ENCODE data around the gene NEURL1. TPM values are rescaled to one million over a fixed set of nuclear protein-coding genes. Genes with fewer than 3 reads are reported as not detected.
A peak's percentile ranks its signal among the peaks of the same experiment; 100 is the strongest.

The NEURL1 gene
- total RNA-seq, 1 donor from 2014 or later, result 0.05 TPM

DNA sequence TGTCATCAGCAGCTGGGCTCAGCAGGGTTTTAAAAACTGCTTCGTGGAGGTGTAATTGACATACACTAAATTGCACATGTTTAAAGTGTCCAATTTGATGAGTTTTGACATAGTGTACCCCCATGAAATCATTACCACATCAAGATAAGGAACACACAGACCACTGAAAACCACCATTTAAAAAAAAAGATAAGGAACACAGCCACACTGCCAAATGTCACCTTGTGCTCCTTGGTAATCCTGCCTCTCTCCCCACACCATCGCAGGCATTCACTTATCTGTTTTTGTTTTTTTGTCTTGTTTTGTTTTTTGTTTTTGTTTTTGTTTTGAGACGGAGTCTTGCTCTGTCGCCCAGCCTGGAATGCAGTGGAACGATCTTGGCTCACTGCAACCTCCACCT lies 75.0 kb downstream of the NEURL1 start:
- no peak for DNase-seq (ENCODE audit: missing footprints)
- intact Hi-C loops (cut with DNase I), result no loop called here
- no peak for ATAC-seq

DNA sequence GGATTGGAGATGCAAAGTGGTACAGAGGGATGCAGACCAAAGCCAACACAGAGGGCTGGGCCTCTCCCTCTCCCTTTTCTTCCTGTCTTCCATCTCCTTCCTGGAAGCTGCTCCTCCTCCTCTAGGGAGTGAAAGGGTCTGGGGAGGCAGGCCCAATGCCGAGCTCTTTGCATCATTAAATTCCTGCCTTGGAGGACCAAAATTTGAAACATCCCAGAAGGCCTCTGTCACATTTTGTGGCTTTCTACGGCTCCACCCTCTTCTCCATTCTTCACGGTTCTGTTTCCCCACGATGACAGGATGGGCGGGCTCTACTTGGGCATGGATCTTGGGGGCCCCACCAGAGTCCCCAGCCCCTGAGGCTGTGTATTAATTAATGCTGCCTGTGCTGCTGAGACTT lies 76.4 kb downstream of the NEURL1 start:
- intact Hi-C loops (cut with DNase I), result no loop called here
- no peak for ATAC-seq
- no peak for DNase-seq (ENCODE audit: missing footprints)

DNA sequence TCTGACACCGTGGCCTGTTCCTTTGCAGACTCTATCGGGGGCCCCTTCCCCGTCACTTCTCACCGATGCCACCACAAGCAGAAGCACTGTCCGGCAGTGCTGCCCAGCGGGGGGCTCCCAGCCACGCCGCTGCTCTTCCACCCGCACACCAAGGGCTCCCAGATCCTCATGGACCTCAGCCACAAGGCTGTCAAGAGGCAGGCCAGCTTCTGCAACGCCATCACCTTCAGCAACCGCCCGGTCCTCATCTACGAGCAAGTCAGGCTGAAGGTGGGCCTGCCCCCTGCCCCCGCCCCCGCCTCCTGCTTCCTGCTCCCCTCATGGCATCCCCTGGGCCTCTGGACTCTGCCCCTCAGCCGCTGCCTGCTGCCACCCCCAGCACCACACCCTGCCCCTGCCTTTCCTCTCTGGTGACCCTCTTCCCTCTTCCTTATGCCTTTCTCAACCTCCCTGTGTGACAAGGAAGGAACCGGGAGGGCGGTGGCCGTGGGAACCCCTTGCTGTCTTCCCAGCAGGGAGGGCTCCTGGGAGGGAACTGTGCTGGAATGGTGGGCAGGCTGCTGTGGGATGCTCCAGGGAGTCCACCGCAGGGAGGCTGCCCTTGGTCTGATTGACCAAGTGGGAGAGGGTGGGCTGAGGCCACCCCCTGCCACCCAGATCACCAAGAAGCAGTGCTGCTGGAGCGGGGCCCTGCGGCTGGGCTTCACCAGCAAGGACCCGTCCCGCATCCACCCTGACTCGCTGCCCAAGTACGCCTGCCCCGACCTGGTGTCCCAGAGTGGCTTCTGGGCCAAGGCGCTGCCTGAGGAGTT lies 77.5 kb downstream of the NEURL1 start:
- DNase-seq (ENCODE audit: missing footprints) (no peak), ATAC-seq (no peak)

DNA sequence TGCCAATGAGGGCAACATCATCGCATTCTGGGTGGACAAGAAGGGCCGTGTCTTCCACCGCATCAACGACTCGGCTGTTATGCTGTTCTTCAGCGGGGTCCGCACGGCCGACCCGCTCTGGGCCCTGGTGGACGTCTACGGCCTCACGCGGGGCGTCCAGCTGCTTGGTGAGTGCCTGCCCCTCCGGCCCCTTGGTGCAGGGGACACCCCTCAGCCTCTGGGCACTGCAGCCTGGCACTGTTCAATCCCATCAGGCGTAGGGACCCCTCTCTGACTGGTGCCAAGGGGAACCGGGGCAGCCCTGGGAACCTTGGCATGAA lies 78.1 kb downstream of the NEURL1 start:
- intact Hi-C loops (cut with DNase I), result no loop called here
- no peak for ATAC-seq
- DNase-seq (ENCODE audit: missing footprints), result no peak

More for the DNA sequence above, 77.5 kb downstream of the NEURL1 start:
- intact Hi-C loops (cut with DNase I), result no loop called here

DNA sequence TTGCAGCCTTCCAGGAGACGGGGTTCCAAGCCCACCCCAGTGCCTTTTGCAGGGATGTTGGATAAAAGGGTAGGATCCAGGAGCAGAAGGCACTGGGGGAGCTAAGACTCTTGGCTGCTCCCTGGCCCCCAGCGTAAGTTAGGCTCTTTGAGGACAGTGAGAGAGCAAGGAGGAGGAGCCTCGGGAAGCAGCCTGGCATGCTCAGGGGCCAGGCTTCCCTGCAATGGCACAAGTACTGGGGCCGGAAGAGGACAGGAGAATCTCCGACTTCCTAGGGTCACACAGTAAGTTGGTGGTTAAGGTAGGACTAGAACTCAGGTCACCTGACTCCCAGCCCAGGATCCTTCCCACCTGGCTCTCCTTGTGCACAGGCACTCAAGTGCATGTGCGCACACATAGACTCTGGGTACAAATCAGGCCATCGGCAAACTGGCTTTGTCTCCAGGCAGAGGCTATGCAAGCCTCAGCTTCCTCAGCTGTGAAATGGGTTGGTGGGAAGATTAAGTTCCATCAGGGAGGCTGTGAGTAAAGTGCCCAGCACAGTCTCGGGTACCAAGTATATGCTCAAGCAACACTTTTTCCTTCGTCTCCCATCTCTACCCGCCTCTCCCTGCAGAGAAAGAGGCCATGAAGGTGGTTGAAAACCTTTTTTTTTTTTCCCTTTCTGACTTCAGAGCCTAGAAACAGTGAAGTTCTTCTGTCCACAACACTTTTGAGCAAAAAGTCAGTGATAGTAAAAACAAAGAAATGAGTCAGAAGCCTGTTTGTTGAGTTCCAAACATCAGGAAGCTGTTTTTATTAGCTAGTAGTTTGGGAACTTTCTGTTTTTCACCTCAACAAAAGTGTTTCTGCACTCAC lies 79.1 kb downstream of the NEURL1 start:
- DNase-seq (ENCODE audit: missing footprints), result no peak
- no peak for ATAC-seq
- intact Hi-C loops (cut with DNase I), result no loop called here

DNA sequence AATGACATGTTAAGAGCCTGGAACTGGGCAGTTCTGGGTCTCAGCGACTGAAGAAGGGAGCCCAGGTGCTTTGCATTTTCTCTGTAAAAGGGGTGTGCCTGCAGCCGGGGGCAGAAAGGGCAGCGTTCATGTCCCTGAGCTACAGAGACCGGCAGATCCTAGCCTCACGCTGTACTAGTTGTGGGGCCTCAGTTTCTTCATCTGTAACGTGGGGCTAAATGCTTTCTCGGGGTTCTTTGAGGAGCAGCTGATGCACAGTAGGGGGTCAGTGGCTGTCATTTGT lies 79.6 kb downstream of the NEURL1 start:
- no peak for DNase-seq (ENCODE audit: missing footprints)
- ATAC-seq, result no peak
- intact Hi-C loops (cut with DNase I), result no loop called here

DNA sequence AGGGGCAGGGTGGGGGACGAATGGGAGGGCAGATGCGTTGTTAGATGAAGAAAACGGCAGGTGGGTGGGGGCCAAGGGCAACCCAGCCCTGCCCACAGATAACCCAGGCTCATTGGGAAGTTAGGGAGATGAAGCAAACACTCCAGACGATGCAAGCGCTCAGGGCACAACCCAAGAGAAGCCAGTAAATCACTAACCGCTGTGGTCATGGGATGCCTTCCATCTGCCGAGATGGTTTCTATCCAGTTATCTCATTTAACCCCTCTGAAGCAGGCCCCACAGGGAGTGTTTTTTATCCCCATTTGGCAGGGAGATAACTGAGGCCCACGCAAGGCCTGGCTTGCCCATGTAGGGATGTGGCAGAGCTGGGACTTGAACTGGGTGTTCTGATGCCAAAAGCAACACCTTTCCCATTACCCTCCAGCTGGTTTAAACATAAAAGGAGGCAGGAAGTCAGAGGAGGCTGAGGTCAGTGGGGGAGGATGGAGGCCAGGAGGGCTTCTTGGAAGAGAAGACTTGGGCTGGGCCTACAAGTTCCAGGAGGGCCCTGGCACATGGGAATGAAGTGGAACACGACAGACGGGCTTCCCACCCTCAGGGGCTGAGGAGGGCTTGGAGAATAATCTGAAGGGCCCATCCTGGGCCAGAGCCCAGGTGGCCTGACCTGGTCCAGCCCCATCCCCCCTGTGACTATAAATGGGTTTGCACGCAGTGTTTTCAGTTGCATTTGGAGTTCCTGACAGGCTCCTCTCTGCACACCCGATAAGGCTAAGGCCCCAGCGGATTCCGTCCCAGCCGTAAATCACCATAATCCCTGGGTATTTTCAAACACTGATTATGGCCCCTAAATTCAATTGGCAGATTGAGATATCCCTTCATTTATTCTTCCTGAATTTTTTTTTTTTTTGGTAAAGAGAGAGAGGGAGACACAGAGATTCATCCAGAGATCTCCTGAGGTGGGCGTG lies 80.9 kb downstream of the NEURL1 start:
- ATAC-seq (no peak), DNase-seq (ENCODE audit: missing footprints) (no peak)
- intact Hi-C loops (cut with DNase I), result no loop called here

DNA sequence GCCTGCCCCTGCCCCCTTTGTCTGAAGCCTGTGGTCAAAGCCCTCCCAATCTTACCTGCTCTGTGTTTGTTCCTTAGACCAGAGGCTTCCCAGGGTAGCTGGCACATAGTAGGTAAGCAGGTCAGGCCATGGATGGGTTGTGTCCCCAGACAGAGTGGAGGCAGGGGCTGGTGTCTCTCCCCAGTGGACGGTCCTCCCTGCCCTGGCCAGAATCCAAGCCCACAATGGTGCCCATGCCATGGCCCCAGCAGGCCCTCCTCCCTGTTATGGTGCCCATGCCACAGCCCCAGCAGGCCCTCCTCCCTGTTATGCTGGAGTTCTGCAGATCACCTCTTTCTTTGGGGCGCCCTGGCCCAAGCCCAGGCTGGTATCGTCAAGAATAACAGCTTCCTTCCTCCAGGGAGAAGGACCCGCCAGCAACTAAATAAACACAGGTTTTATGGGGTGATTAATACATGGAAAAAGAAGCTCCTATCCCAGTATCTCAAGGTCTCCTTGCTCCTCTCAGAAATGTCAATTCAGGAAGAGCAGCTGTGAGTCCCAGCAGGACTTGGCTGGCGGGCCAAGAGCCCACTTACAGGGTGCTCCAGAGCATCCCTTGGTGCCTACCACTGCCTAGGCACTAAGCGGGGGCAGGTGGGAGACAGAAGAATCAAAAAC lies 82.0 kb downstream of the NEURL1 start:
- ATAC-seq (no peak), DNase-seq (ENCODE audit: missing footprints) (no peak)
- intact Hi-C loops (cut with DNase I), result no loop called here

DNA sequence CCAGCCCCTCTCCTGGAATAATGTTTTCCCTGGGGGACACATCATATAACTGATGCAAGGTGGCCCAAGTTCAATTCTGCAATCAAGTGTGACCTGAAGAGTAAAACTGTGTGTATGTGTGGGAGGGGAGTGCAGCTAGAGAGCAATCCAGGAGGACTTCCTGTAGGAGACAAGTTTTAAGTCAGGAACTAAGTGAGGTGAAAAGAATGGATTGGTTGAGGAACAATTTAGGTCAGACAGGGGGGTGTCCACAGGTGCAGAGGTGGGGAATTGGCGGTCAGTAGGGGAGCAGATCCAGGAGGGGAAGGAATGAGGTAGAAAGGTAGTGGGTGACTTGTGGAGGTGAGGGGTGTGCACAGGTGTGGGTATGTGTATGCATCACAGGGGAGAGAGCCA lies 82.6 kb downstream of the NEURL1 start:
- intact Hi-C loops (cut with DNase I), result no loop called here
- no peak for ATAC-seq
- no peak for DNase-seq (ENCODE audit: missing footprints)

DNA sequence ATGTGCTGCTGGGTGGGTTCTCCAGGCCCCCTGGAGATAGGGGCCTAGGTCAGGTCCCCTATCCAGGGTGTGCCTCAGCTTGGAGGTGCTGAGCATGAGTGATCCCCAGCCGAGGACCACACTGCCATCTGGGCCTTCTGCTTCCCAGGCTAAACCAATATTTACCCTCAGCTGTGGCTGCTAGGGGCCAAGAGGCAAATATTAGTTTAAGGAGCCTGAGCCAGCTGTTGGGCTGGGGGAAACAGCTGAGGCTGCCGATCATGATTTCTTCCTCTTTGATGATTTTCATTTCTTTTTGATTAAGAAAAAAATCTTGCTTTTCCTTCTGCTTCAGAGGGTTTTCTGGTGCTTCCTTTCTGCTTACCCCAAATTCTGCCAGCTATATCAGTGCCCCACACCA lies 83.4 kb downstream of the NEURL1 start:
- no peak for ATAC-seq
- intact Hi-C loops (cut with DNase I), result no loop called here
- DNase-seq (ENCODE audit: missing footprints), result no peak

DNA sequence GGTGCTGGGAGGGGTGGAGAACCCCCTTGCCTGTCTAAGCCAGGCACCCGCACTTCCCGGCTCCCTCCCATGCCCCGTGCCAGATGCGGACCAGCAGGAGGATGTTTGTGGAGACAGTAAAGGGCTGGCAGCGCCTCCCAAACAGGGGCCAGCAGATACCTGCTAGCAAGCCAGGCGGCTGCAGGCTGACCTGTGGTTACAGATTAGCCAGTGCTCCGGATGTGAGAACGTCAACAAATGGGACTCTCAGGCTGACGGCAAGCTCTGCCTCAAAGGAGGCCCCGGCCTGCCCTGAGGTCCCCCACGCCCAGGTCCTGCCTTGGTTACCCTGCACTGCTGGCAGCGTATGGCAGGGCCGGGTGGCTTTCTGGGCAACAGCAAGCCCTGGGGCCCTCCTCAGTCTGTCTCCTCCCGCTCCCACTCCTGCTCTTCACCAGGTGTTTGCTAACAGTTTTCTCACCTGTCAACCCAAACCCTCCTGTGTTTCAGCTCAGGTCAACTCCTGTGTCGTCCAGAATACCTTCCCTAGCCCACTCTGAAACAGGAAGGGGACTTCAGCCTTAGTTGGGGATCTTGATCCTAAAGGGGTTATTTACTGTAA lies 85.4 kb downstream of the NEURL1 start:
- DNase-seq (ENCODE audit: missing footprints) (no peak), ATAC-seq (no peak)
- intact Hi-C loops (cut with DNase I), result no loop called here

DNA sequence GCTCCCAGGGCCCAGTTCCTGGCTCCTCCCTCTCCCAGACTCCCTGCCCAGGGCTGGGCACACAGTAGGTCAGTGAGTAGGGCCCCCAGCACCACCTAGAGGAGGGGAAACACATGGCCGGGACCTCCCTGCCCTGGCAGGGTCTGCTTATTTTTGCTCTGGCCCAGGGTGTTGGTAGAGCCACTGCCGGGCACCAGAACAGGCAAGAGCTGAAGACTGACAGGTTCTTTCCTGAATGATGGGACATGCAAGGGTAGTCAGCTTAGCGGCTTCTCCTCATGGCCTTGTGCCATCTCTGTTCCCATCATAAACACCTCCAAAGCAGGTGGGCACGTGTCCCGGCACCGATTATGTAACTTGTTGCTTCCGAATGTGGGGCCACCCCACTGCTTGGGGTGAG lies 86.5 kb downstream of the NEURL1 start:
- DNase-seq (ENCODE audit: missing footprints), result no peak
- intact Hi-C loops (cut with DNase I), result no loop called here
- no peak for ATAC-seq

DNA sequence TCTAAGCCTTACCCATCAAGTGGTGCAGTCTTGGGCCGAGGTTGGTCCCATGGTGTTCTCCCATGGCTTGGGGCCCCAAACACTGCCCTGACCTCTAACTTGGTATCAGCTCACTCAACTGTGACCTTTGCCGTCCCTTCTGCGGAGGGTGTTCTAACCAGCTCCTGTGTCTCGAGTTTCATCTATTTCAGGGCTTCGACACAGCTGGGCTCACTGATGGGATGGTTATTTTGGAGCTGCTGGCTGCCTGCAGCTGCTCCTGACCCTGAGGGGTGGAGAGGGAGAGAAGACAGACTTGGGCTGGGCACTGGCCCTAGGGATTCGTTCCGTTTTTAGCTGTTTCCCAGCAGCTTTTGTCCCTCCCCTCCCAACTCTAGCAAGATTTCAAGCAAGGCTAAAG lies 86.9 kb downstream of the NEURL1 start:
- peak; percentile 42 for ATAC-seq
- intact Hi-C loops (cut with DNase I), result no loop called here
- DNase-seq (ENCODE audit: missing footprints), result no peak

DNA sequence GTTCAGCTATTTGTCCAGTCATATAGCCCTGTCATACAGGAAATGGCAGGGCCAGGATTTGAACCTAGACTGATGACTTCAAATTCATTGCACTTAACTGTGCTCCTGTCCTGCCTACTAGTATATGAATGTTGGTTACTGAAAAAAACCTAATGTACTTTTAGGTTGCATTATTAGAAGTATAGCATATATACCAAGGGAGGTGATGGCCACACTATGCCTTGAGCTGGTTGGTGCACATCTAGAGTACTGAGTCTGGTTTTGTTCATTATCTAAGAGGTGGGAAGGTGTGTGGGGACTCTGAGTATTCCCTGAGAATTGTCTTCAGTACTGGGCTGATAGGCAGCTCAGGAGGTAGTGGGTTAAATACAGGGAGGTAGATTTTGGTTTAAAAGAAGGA lies 88.0 kb downstream of the NEURL1 start:
- no peak for ATAC-seq
- intact Hi-C loops (cut with DNase I), result no loop called here
- no peak for DNase-seq (ENCODE audit: missing footprints)

DNA sequence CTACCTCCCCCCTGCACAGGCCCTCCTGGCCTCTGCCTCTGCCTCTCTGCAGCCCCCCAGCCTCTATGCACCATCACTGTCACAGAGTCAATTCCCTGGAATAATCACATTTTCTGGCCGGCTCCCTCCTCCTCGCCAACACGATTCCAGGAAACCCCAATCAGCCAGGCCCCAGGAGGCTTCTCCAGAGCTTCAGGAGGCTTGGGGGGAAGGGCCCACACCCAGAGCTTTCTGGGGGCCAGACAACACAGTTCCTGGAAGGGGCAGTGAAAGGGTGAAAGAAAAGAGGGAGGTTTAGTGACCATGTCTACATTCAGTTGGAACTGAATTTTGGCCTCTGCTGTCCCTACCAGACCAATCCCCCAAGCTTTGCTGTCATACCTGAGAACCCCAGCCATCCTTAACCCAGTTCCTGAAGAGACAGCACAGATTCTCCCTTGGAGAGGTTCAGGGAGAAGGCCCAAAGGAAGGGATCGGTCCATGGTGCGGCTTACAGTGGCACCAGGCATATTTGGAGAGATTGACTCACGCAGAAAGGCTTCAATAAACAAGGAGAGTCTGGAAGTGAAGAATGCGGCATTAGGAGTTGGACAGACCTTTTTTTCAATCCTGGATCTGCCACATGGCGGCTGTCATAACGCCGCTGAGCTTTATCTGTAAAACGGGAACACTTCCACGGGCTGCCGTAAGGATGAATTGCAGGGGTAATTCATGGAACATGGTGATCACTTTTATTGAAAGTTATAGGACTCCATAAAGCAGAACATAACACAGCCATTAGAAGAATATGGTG lies 89.0 kb downstream of the NEURL1 start:
- DNase-seq (ENCODE audit: missing footprints), result no peak
- intact Hi-C loops (cut with DNase I), result no loop called here
- no peak for ATAC-seq

DNA sequence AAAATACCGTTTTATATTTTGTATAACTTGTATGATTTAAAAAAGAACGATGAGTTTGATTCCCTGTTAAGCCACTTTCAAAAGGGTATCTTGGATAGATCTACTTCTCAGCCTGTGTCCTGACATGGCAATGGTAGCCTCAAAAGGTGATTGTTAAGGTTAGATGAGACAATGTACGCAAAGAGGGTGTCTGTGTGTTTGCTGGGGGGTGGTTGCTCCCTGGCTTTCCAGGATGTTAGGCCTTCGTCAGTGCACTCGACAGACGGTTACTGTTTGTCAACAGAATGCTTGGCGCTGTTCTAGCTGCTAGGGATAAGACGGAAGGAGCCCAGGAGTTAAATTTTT lies 90.3 kb downstream of the NEURL1 start:
- no peak for ATAC-seq
- no peak for DNase-seq (ENCODE audit: missing footprints)
- intact Hi-C loops (cut with DNase I), result no loop called here

DNA sequence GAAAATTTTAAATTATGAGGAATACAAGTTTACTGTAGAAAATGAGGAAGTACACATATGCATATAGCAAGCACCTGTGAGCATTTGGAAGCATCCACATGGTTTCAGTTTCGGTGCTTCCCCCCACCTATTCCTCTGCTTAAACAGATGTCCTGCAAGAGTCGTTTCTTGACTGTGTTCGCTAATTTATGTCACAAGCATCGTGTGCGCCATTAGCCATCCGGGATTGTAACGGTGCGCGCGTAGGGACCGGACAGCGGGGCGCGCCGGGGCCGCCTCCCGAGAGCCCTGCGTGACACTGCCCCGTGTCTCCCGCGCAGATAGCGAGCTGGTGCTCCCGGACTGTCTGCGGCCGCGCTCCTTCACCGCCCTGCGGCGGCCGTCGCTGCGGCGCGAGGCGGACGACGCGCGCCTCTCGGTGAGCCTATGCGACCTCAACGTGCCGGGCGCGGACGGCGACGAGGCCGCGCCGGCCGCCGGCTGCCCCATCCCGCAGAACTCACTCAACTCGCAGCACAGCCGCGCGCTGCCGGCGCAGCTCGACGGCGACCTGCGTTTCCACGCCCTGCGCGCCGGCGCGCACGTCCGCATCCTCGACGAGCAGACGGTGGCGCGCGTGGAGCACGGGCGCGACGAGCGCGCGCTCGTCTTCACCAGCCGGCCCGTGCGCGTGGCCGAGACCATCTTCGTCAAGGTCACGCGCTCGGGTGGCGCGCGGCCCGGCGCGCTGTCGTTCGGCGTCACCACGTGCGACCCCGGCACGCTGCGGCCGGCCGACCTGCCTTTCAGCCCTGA lies 90.9 kb downstream of the NEURL1 start:
- intact Hi-C loops (cut with DNase I), result no loop called here
- DNase-seq (ENCODE audit: missing footprints), result no peak
- ATAC-seq, result peak; percentile 7

Data from Right ventricle myocardium inferior (tissue), 1 donor.